Glomerular endothelial cell (primary cell): ENCODE results near the gene DISC1. TPM values are rescaled to one million over a fixed set of nuclear protein-coding genes. Genes with fewer than 3 reads are reported as not detected.
"Not testable (repeated sequence)": the region's sequence is repeated elsewhere in the genome, so short reads cannot be mapped to it uniquely, and the experiment has no call there.

ENCODE experiments used
- DNase-seq: peaks from one replicate; pipeline ENCODE4 v3.0.0-alpha.2; 2011; ENCODE audit warnings: low read depth, low spot score; ENCODE audit errors: extremely low read depth
- total RNA-seq: library from RNA; depleted of rRNA; stranded (reverse); fragments of >200 nt; gene quantifications from 2 replicates; pipeline ENCODE4 v1.2.3, GENCODE V29; 2015

DISC1 gene
- total RNA-seq, 1 donor from 2014 or later, result 36.7 TPM

DNA sequence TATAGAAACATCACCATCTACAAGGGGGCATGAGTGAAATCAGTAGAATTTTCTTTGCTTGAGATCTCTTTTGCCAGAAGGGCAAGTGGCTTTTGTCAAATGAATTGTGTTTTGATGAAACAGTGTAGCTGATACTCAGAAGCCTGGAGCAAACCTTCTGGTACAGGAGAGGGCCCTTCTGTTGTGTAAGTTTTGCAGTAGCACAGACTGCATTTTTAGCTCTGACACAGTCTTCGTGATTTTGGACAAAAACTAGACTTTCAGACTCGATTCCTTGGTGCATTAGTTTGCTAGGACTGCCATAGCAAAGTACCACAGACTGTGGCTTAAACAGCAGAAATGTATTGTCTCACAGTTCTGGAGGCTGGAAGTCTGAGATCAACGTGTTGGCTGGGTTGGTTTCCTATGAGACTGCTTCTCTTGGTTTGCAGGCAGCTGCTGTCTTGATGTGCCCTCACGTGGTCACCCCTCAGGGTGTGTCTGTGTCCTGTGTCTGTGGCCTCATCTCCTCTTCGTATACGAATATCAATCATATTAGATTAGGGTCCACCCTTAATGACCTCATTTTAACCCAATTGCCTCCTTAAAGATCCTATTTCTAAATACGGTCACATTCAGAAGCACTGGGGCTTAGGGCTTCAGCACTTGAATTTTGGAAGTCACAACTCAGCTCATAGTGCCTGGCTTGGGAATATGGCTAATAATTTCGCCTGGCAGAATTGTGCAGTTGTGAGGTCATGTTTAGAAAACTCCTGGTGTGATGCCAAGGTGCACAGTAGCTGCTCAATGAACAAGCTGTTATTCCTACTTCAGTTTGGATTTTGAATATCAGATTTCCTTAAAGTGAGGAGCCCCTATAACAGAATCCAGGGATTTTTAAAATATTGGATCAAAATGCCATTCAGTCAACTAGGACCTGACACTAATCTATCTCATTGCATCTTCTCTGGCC, 21.2 kb upstream of the DISC1 start:
- no peak for DNase-seq

DNA sequence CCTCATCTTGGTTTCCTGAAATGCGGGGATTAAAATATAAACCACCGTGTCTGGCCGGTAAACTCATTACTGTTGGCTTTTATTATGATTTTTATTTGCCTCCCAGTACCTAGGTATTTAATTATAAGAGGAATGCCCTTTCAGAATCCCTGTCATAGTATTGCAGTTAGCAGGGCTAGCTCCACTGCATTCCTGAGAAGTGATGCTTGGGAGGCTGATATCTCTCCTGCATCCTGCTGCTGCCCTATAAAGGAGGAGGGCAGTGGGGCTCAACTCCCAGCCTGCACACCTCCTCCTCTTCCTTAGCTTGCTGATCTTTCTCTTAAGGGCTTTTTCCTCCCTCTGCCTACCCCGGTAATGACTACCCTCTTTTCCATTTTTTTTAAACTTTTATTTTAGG, 19.9 kb upstream of the DISC1 start:
- no peak for DNase-seq

DNA sequence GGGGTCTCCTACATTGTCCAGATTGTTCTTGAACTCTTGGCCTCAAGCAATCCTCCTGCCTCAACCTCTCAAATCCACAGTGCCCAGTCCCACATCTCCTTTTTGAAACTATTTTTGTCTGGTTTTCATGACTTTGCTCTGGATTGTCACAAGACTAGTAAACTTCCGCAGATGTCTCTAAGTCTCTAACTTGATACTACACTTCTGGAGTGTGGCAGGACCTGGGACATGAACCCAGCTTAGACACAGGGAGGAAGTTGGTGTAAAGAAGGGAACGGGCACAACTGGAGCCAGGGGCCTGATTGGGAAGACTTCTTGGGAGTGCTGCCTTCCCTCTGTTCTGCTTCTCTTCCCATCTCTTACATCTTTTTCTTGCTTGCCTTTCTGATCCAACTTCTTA, 16.2 kb upstream of the DISC1 start:
- no peak for DNase-seq

DNA sequence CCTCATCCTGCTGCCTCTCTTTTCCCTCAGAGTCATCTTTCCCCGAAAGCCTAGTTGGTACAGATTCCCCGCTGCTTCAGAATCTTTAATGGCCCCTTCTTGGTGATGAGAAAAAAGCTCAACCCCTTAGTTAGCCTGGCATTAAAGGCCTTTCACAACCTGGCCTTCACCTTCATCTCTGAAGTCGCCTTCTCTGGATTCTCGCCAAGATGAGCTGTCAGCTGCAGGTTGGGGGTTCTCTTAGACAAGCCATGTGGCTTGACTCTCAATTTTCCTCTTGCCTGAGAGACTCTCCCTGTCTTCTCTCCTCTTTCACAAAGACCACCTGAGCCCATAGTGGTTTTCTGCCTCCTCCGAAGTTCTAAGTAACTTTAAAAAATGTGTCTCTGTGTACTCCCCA, 15.5 kb upstream of the DISC1 start:
- no peak for DNase-seq

DNA sequence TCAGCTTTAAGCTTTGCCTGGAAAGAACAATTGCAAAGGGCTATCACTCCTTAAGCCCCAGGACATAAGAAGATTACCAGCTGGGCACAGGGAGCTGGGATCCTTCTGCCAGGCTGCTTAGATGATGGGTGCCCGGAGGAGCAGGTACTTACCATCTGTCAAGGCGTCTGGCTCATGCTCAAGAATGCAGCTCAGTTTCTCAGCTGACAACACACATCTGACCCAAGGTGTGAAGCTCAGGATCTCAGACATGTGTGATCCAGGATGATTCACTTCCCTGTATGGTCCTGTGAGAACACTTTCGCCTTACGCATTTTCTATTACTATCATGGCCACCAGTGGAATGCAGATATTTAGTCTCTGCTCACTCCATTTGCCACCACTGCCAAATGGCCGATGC, 14.7 kb upstream of the DISC1 start:
- DNase-seq, result no peak

DNA sequence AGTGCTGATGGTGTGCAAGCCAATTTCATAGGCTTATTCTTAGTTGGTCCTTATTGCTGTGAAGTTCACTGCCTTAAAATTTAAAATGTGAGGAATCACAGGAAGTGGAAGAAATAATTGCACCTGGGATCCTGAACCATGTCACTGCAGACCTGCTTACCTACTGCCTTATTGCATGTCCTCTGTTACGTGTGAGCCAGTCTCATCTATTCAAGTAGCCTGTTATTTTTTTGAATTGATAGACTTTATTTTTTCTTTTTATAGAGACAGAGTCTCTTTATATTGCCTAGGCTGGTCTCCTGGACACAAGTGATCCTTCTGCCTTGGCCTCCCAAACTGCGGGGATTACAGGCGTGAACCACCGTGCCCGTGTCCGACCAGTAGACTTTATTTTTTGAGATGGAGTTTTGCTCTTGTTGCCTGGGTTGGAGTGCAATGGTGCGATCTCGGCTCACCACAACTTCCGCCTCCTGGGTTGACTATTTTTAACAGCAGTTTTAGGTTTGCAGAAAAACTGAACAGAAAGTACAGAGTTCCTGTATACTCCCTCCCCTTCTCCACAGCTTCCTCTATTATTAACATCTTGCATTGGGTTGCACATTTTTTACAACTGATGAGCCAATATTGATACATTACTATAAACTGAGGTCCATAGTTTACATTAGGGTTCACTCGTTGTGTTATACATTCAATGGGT, 14.0 kb upstream of the DISC1 start:
- no peak for DNase-seq

DNA sequence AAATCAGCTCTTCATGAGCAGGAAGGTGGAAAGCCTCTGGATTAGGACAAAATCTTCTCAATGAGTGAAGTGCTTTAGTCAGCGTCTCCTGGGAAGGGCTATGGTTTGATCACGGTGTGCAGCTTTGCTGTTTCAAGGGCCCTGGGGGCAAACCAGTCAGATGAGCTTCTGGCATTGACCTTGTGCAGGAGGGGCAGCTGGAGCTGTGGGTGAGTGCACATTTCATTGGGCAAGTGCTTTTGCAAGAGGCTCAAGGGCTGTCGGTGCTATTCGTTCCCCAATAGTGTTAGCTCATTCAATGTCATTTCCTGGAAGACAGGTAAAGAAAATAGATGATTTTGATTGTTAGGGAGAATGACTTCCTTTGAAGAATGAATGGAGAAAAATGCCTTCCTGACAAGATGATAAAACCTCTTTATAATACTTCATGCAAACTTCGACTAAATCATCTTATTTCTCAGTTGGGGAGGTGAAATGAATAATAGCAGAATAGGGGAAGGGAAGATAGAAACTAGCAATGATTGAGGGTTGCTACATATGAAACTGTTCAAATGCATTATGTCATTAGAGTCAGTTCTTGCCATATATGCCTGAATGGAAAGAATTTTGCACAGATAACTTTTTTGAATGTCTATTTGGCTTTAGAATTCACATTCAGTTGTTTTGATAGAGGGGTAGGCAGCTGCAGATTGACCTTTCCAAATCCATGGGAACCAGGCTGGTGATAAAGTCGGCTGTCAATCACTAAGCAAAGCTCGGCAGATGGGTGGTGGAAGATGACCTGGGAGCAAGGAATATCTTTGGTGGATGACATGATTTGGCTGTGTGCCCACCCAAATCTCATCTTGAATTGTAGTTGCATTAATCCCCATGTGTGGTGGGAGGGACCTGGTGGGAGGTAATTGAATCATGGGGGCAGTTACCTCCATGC, 12.9 kb upstream of the DISC1 start:
- no peak for DNase-seq

DNA sequence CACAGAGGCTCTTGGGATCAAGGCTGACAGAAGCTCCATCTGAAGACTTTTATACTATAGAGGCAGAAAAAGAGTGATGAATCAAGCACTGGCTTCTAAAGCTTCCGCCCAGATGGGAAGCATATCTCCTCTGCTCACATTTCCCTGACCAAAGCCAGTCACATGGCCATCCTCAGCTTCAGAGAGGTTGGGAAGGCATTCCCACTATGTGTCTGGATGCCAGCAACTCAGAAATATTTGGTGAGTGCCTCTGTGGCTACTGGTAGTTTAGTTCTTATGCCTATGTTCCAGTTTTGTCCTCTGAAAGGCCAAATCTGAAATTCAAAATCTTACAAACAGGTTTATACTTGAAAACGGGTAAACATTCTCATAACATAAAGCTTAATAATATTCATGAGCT, 9.9 kb upstream of the DISC1 start:
- no peak for DNase-seq

DNA sequence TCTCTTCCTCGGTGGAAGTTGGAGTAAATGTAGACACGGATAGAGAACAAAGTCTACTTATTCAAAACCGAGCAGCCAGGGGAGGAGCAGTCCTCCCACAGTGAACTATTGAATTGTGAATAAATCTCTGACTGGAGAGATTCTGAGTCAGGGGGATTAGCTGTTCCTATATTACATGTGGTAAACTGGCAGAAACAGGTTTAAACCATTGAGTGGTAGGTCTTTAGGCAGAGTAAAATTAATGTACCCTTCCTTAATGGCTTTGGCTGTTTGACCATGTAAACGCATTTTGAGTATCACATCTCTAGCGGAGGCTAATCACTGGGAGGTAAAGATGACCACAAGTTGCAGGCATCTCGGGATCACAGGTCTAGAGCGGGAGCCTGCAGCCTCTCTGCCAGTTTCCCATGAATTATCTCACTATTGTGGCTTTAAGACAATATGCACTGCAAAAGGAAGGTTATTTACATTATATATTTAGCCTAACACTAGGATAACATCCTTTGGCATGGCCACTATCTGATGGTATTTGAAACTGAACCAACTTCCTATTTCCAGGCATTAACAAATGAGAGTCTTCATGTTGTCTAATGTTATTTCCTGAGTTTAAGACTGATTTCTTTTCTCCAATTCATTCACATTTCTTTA, 7.9 kb upstream of the DISC1 start:
- no peak for DNase-seq

DNA sequence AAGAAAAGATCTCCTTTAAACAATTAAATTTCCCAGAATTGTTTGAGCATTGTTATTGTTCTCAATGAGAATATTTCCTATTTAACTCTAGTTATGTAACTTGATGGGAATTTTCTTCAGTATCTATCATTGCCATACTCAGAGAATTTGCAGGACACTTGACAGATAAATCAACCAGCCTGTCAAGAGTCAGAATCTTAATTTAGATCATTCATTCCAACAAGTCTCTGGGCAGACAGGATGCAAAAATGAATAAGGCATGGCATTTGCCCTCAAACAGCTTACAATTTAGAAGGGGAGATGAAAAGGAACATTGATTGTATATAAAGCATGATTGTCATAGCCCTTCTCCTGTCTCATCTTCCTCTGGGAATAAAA, 7.3 kb upstream of the DISC1 start:
- DNase-seq, result no peak

DNA sequence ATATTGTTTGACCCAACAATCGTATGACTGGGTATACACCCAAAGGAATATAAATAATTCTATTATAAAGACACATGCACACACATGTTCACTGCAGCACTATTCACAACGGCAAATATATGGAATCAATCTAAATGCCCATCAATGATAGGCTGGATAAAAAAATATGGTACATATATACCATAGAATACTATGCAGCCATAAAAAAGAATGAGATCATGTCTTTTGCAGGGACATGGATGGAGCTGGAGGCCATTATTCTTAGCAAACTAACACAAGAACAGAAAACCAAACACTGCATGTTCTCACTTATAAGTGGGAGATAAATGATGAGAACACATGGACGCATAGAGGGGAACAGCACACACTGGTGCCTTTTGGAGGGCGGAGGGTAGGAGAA, 1.5 kb upstream of the DISC1 start:
- not testable (repeated sequence) for DNase-seq

DNA sequence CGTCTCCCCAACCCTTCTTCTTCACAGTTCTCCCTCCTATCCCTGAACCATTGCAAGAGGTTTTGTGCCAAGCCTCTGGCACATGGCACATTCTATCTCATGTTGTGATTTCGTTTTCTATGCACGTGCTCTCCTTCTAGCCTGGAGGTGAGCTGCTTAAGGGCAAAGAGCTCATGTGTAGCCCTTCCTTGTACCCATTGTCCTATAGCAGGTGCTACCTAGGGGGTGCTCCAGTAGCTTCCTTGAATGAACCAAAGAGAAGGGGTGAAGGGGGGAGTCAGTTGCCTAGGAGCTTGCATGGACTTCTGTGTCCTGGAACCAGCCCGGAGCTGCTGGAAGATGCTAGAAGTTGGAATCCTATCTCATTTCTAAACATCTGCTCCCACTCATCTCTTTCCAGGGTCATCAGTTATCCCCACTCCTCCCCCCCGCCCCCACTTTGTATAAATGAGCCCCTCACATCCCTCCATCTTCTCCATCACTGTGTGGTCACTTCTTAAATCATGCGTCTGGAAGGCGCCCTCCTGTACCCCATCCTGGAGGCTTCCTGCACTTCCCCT, 535 bp upstream of the DISC1 start:
- no peak for DNase-seq

DNA sequence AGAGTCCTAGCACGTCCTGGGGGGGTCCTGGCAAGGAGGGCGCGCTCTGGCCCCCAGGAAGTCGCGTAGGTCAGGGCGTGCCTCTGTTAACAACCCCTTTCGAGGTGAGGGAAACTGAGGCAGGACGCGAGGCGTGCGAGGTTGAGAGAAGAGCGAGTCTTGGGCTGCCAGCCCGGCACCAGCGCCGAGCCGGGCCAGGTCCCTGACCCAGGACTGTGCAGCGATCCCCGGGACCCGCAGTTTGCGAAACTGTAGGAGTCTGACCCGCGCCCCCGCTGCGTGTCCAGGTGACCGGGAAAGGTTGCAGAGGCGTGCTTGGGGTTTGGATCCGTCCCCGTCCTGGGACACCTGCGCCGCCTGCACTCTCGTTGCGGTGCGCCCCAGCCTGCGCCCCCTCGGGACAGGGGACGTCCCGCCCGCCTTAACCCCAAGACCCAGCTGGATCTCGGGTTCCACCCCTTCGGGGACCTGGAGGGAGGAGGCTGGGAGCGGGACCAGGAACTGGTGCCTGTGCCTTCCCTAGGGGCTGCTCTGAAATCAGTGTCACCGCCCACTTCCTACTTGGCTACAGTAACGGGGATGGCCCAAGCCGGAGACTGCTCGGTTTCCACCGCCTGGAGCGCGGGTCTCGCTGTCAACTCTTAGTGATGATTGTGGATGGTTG, 493 bp downstream of the DISC1 start:
- DNase-seq, result no peak

DNA sequence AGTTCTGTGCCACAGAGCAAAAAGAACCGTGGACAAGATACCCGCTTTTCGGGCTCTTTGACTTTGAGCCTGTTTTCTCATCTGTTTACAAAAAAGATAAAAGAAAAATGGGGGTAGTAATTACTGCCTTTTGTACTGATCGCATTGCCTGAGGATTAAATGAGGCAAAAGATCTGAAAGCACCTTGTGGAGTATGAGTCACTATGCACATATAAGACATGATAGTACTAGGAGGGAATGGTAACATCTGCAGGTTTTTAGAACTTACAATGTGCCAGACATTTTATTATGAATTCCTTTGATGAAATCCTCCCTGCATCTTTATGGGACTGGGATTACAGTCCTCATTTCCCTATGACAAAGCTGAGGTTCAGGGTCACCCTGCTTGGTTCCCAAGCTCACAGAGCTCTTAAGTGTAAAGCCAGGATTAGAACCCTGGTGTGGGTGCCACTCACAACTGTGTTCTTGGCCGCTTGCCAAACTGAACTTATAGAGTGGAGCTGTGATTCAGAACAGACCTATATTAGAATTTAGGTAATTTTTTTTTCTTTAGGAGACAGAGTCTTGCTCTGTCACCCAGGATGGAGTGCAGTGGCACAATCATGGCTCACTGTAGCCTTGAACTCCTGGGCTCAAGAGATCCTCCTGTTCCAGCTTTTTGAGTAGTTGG, 1.8 kb downstream of the DISC1 start:
- DNase-seq, result no peak

DNA sequence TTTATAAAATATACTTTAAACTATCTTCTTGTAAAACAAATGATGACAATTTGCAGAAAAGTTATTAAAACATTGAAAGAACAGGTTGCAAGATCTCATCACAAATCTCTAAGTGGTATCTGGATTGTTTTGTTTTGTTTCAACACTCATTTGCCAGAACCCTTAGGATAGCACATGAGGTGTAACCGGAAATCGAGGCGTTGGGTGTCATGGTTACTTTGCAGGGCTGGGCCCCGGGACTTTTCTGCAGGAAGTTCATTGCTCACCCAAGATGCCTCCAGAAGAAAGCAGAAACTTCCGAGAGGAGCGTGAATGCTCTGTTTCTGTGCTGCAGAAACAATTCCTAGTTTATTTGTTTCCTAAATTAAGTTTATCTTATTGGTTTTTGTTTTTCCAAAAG, 2.5 kb downstream of the DISC1 start:
- DNase-seq, result no peak

DNA sequence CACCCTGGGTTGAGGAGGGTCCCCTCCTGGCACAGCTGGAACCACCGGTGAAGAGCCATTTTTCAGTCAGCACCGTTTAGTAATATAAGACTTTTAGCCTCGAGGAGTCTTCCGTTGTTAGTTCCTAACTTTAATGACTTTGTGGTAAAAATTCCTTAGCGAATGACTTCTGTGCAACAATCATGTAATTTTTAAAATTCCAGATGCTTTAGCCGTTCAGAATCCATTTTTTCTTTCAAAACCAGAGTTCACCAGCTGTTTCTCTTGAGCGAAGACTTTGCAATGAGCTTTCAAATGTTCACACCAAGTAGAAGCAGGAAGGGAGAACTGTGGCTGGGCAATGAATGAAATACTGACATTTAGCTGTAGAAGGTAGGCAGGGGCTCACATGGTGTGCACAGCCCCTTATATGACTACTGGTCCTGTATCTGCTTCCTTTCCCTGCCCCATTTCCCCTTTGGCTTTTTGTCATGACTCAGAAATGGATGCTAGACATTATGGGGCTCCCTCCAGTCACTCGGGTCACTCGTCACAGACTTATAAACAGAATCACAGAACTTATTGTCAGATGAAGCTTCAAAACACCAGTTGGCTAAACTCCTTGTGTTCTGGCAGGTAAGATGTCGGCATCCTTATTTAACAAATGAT, 4.1 kb downstream of the DISC1 start:
- no peak for DNase-seq

DNA sequence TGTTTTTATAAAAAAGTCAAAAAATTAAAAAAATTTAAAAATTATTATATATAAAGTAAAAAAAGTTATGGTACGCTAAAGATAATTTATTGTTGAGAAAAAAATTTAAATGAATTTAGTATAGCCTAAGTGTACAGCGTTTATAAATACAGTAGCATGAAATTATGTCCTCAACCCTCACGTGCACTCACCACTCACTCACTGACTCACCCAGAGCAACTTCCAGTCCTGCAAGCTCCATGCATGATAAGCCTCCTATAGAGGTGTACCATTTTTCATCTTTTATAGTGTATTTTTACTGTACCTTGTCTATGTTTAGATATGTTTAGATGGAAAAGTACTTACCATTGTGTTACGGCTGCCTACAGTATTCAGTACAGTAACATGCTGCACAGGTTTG, 5.1 kb downstream of the DISC1 start:
- no peak for DNase-seq

DNA sequence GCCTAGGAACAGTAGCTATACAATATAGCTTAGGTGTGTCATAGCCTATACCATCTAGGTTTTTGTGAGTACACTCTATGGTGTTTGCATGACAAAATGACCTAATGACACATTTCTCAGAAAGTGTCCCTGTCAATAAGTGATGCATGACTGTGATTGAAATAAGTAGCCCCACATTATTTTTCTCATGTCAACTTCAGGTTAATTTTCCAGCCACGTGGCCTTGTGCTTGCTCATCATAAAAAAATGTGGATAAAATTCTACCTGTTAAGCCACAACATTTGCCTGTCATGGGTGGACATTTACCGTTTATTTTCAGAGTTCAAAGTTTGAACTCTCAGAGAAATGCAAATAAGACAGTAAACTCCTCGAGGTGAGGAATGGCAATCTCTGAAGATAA, 5.5 kb downstream of the DISC1 start:
- no peak for DNase-seq
